HepG2 (cell line): ENCODE results near the gene TRMT112. TPM values are rescaled to one million over a fixed set of nuclear protein-coding genes. Genes with fewer than 3 reads are reported as not detected.

Source experiments
- ARNTL ChIP-seq: sonication (generic); formaldehyde crosslinking; IDR thresholded peaks from 2 replicates; pipeline ENCODE4 v1.4.0; 2020; ENCODE audit warnings: mild to moderate bottlenecking, missing genetic modification reagents
- CREBL2 ChIP-seq: sonication (generic); formaldehyde crosslinking; IDR thresholded peaks from 2 replicates; pipeline ENCODE4 v1.8.1; 2023; ENCODE audit warnings: missing genetic modification reagents, mild to moderate bottlenecking, borderline replicate concordance
- HNF4A ChIP-seq: sonication (generic); formaldehyde crosslinking; IDR thresholded peaks from 2 replicates; pipeline ENCODE4 v1.4.0; 2020; ENCODE audit warnings: missing genetic modification reagents
- IRF9 ChIP-seq: sonication (generic); formaldehyde crosslinking; IDR thresholded peaks from 2 replicates; pipeline ENCODE4 v1.8.0; 2022; ENCODE audit warnings: missing genetic modification reagents, mild to moderate bottlenecking, borderline replicate concordance
- JUN ChIP-seq: sonication (generic); formaldehyde crosslinking; IDR thresholded peaks from 2 replicates; pipeline ENCODE4 v1.4.0; 2020; ENCODE audit warnings: mild to moderate bottlenecking, missing genetic modification reagents
- KDM5B ChIP-seq: sonication (generic); formaldehyde crosslinking; IDR thresholded peaks from 2 replicates; pipeline ENCODE4 v1.4.0; 2020; ENCODE audit warnings: missing genetic modification reagents, mild to moderate bottlenecking, borderline replicate concordance
- KLF12 ChIP-seq: sonication (generic); formaldehyde crosslinking; IDR thresholded peaks from 2 replicates; pipeline ENCODE4 v1.4.0; 2020; ENCODE audit warnings: missing genetic modification reagents, borderline replicate concordance
- MEF2D ChIP-seq: sonication (generic); formaldehyde crosslinking; IDR thresholded peaks from 2 replicates; pipeline ENCODE4 v1.5.1; 2020; ENCODE audit warnings: mild to moderate bottlenecking, missing genetic modification reagents
- MXI1 ChIP-seq: IDR thresholded peaks from 3 replicates; pipeline ENCODE4 v1.6.1; 2012; ENCODE audit warnings: low read depth, low read length, inconsistent platforms, borderline replicate concordance
- NCOA5 ChIP-seq: sonication (generic); formaldehyde crosslinking; IDR thresholded peaks from 2 replicates; pipeline ENCODE4 v1.4.0; 2020; ENCODE audit warnings: missing genetic modification reagents
- NFRKB ChIP-seq: fragments of 450-650 bp; IDR thresholded peaks from 2 replicates; pipeline ENCODE4 v1.6.1; 2017
- POLR2G ChIP-seq: fragments of 200-400 bp; formaldehyde crosslinking; IDR thresholded peaks from 2 replicates; pipeline ENCODE4 v1.6.1; 2018; ENCODE audit warnings: mild to moderate bottlenecking, low read depth, low read length, moderate library complexity
- PRMT3 ChIP-seq: sonication (generic); formaldehyde crosslinking; IDR thresholded peaks from 2 replicates; pipeline ENCODE4 v1.8.1; 2022; ENCODE audit warnings: low read depth, mild to moderate bottlenecking, moderate library complexity, missing genetic modification reagents, borderline replicate concordance
- ZBTB7B ChIP-seq: sonication (generic); formaldehyde crosslinking; IDR thresholded peaks from 2 replicates; pipeline ENCODE4 v1.4.0; 2020; ENCODE audit warnings: missing genetic modification reagents
- ZIK1 ChIP-seq: sonication (generic); formaldehyde crosslinking; IDR thresholded peaks from 2 replicates; pipeline ENCODE4 v1.5.0; 2020; ENCODE audit warnings: mild to moderate bottlenecking, low read depth, missing genetic modification reagents, borderline replicate concordance
- ZNF10 ChIP-seq: sonication (generic); formaldehyde crosslinking; IDR thresholded peaks from 2 replicates; pipeline ENCODE4 v1.4.0; 2020; ENCODE audit warnings: mild to moderate bottlenecking, low read depth, missing genetic modification reagents, borderline replicate concordance
- ZNF232 ChIP-seq: sonication (generic); formaldehyde crosslinking; IDR thresholded peaks from 2 replicates; pipeline ENCODE4 v1.4.0; 2020; ENCODE audit warnings: missing genetic modification reagents, borderline replicate concordance
- ZNF33A ChIP-seq: sonication (generic); formaldehyde crosslinking; IDR thresholded peaks from 2 replicates; pipeline ENCODE4 v1.5.1; 2020; ENCODE audit warnings: missing genetic modification reagents, mild to moderate bottlenecking, moderate library complexity, borderline replicate concordance
- ZNF432 ChIP-seq: sonication (generic); formaldehyde crosslinking; IDR thresholded peaks from 2 replicates; pipeline ENCODE4 v1.5.0; 2020; ENCODE audit warnings: missing genetic modification reagents, mild to moderate bottlenecking, borderline replicate concordance
- ZNF574 ChIP-seq: sonication (generic); formaldehyde crosslinking; IDR thresholded peaks from 2 replicates; pipeline ENCODE4 v1.4.0; 2020; ENCODE audit warnings: missing genetic modification reagents
- ZNF577 ChIP-seq: sonication (generic); formaldehyde crosslinking; IDR thresholded peaks from 2 replicates; pipeline ENCODE4 v1.4.0; 2020; ENCODE audit warnings: mild to moderate bottlenecking, low read depth, missing genetic modification reagents, borderline replicate concordance
- ZNF788 ChIP-seq: sonication (generic); formaldehyde crosslinking; IDR thresholded peaks from 2 replicates; pipeline ENCODE4 v1.5.0; 2020; ENCODE audit warnings: mild to moderate bottlenecking, missing genetic modification reagents, borderline replicate concordance
- polyA plus RNA-seq, 8 experiments: library from polyadenylated mRNA; depleted of rRNA in 3 of 8; stranded (reverse) in 7 of 8; unstranded in 1 of 8; fragments of >200 nt; fragmentation: Illumina TruSeq in 4 of 8; extraction: Trizol in 4 of 8; gene quantifications; 2 replicates each; pipeline versions ENCODE4 v1.2.1 to v1.2.3, GENCODE V29; 2011 to 2016; ENCODE audit warnings: low read depth in 4 of 8, missing spikeins in 1 of 8, mixed read lengths in 1 of 8; ENCODE audit not compliant: insufficient read depth in 1 of 8
- total RNA-seq, 5 experiments: library from RNA; depleted of rRNA; stranded (reverse); fragments of >200 nt; fragmentation: Illumina TruSeq; extraction: Trizol; gene quantifications; 2 replicates each; pipeline ENCODE4 v1.2.3, GENCODE V29; 2016; ENCODE audit warnings: low read depth in 1 of 5
- TF ChIP-seq, protein P1 (sequence below): sonication (generic); formaldehyde crosslinking; IDR thresholded peaks from 2 replicates; pipeline ENCODE4 v1.5.1; 2020; ENCODE audit warnings: missing genetic modification reagents, mild to moderate bottlenecking, borderline replicate concordance

Gene TRMT112
- total and polyA plus RNA-seq, 2 of the 13 experiments (the other 11 are each of a cell fraction or from before 2014, with no cell fraction given): 186 to 409 TPM

GRCh38 chr11:64358907-64359711 is 41.8 kb upstream of the TRMT112 start, which contains the start of gene RPS6KA4 (continued):
- TF ChIP-seq KLF12 (CRISPR knock-in tag) (peak; percentile 20; the same call in 1 of the 2 replicates), KDM5B (CRISPR knock-in tag) (0 out of 2 replicates have a peak, but pooled peaks have one; percentile 49), ZNF33A (CRISPR knock-in tag) (no peak), ZNF10 (CRISPR knock-in tag) (no peak), ZIK1 (CRISPR knock-in tag) (peak; percentile 49; the same call in 1 of the 2 replicates), POLR2G (peak; percentile 64), ZNF574 (CRISPR knock-in tag) (peak; percentile 21; the same call in 1 of the 2 replicates), HNF4A (CRISPR knock-in tag) (peak; percentile 16; the same call in 1 of the 2 replicates), ZNF432 (no peak), MEF2D (CRISPR knock-in tag) (no peak), MXI1 (peak; percentile 53; the same call in 1 of the 3 replicates), ZNF788 (no peak), NCOA5 (no peak), JUN (no peak), ZNF232 (CRISPR knock-in tag) (peak; percentile 16; the same call in 1 of the 2 replicates), NFRKB (no peak), CREBL2 (CRISPR knock-in tag) (no peak), PRMT3 (no peak), ARNTL (peak; percentile 50), ZBTB7B (0 out of 2 replicates have a peak, but pooled peaks have one; percentile 11), ZNF577 (CRISPR knock-in tag) (no peak), IRF9 (0 out of 2 replicates have a peak, but pooled peaks have one; percentile 49)
- TF ChIP-seq, protein P1, sequence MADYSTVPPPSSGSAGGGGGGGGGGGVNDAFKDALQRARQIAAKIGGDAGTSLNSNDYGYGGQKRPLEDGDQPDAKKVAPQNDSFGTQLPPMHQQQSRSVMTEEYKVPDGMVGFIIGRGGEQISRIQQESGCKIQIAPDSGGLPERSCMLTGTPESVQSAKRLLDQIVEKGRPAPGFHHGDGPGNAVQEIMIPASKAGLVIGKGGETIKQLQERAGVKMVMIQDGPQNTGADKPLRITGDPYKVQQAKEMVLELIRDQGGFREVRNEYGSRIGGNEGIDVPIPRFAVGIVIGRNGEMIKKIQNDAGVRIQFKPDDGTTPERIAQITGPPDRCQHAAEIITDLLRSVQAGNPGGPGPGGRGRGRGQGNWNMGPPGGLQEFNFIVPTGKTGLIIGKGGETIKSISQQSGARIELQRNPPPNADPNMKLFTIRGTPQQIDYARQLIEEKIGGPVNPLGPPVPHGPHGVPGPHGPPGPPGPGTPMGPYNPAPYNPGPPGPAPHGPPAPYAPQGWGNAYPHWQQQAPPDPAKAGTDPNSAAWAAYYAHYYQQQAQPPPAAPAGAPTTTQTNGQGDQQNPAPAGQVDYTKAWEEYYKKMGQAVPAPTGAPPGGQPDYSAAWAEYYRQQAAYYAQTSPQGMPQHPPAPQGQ: no peak
